Astrocyte (in vitro differentiated cells and primary cell): ENCODE data around the gene RSF1. TPM values are rescaled to one million over a fixed set of nuclear protein-coding genes. Genes with fewer than 3 reads are reported as not detected.

ENCODE experiments used
- DNase-seq: peaks from one replicate; pipeline ENCODE4 v3.0.0-alpha.2; 2010; ENCODE audit warnings: low read depth
- FAIRE-seq: peaks from 2 replicates; lab custom pipeline; 2011; peaks lifted over from hg19 to GRCh38; lab: Jason Lieb, UNC
- H2AFZ ChIP-seq: 2 replicates; pipeline ENCODE4 v1.6.0; 2012; ENCODE audit warnings: low read depth, low read length, inconsistent platforms
- H3K27ac ChIP-seq: 2 replicates; pipeline ENCODE4 v1.5.1; 2011; ENCODE audit warnings: low read depth, low read length, inconsistent platforms
- H3K27me3 ChIP-seq: 2 replicates; pipeline ENCODE4 v1.6.0; 2011; ENCODE audit warnings: low read length, inconsistent platforms; ENCODE audit not compliant: insufficient read depth
- H3K36me3 ChIP-seq: 2 replicates; pipeline ENCODE4 v1.5.1; 2011; ENCODE audit warnings: low read length, inconsistent platforms; ENCODE audit not compliant: insufficient read depth
- H3K4me1 ChIP-seq: 2 replicates; pipeline ENCODE4 v1.5.1; 2011; ENCODE audit warnings: low read length, inconsistent platforms; ENCODE audit not compliant: insufficient read depth
- H3K4me2 ChIP-seq: 2 replicates; pipeline ENCODE4 v1.6.0; 2012; ENCODE audit warnings: low read length, inconsistent platforms
- H3K4me3 ChIP-seq: 2 replicates; pipeline ENCODE4 v1.5.1; 2011; ENCODE audit warnings: low read depth, mild to moderate bottlenecking, low read length, inconsistent platforms; ENCODE audit not compliant: insufficient read depth
- H3K79me2 ChIP-seq: 2 replicates; pipeline ENCODE4 v1.6.0; 2012; ENCODE audit warnings: mild to moderate bottlenecking, low read length, inconsistent platforms; ENCODE audit not compliant: insufficient read depth
- H3K9ac ChIP-seq: 2 replicates; pipeline ENCODE4 v1.6.0; 2012; ENCODE audit warnings: mild to moderate bottlenecking, low read length, inconsistent platforms
- H3K9me3 ChIP-seq: 2 replicates; pipeline ENCODE4 v1.5.1; 2012; ENCODE audit warnings: low read depth, mild to moderate bottlenecking, low read length, inconsistent platforms; ENCODE audit not compliant: insufficient read depth
- H4K20me1 ChIP-seq: 2 replicates; pipeline ENCODE4 v1.6.0; 2012; ENCODE audit warnings: low read length, inconsistent platforms; ENCODE audit not compliant: insufficient read depth
- H3K27ac Mint-ChIP-seq: one replicate; pipeline ENCODE4 v1.8.0; 2021; ENCODE audit warnings: mild to moderate bottlenecking, mixed read lengths; ENCODE audit not compliant: unreplicated experiment
- H3K27me3 Mint-ChIP-seq: one replicate; pipeline ENCODE4 v1.8.0; 2021; ENCODE audit warnings: low read depth, mixed read lengths; ENCODE audit not compliant: unreplicated experiment
- H3K36me3 Mint-ChIP-seq: one replicate; pipeline ENCODE4 v1.8.0; 2021; ENCODE audit warnings: low read depth, mixed read lengths; ENCODE audit not compliant: unreplicated experiment
- H3K4me1 Mint-ChIP-seq: one replicate; pipeline ENCODE4 v1.8.0; 2021; ENCODE audit warnings: low read depth, mixed read lengths; ENCODE audit not compliant: unreplicated experiment
- H3K4me3 Mint-ChIP-seq: one replicate; pipeline ENCODE4 v1.8.0; 2021; ENCODE audit warnings: mild to moderate bottlenecking, moderate library complexity, mixed read lengths; ENCODE audit not compliant: unreplicated experiment
- H3K9me3 Mint-ChIP-seq: one replicate; pipeline ENCODE4 v1.8.0; 2021; ENCODE audit warnings: mild to moderate bottlenecking, mixed read lengths; ENCODE audit not compliant: unreplicated experiment
- CTCF ChIP-seq: IDR thresholded peaks from 2 replicates; pipeline ENCODE4 v1.5.1; 2011; ENCODE audit warnings: low read depth, mild to moderate bottlenecking, inconsistent platforms, low read length, moderate library complexity; ENCODE audit not compliant: insufficient read depth
- EZH2 ChIP-seq: IDR thresholded peaks from 2 replicates; pipeline ENCODE4 v1.6.1; 2012; ENCODE audit warnings: mild to moderate bottlenecking, low read length, inconsistent platforms; ENCODE audit not compliant: insufficient read depth
- total RNA-seq: library from RNA; stranded (reverse); gene quantifications from 2 replicates; pipeline ENCODE4 v1.2.1, GENCODE V29; 2021

The RSF1 gene
- total RNA-seq, 1 donor from 2014 or later, result 84.0 TPM

GRCh38 chr11:77710358-77710757 lies 110.2 kb downstream of the RSF1 start:
- Histone ChIP-seq H3K4me2 (no peak overlapping the region), H3K27me3 (no peaks in the 10 kb centered on the region), H3K27ac (no peak overlapping the region), H2AFZ (no peak overlapping the region), H3K4me1 (peaks cover 14% of the 10 kb centered on the region), H3K9me3 (no peaks in the 10 kb centered on the region), H3K4me3 (no peak overlapping the region), H3K79me2 (no peaks in the 10 kb centered on the region), H3K36me3 (peaks cover 3% of the 10 kb centered on the region), H4K20me1 (peaks cover 9% of the 10 kb centered on the region), H3K9ac (no peak overlapping the region)
- peaks cover 4% of the 10 kb centered on the region for H3K36me3 Mint-ChIP-seq
- FAIRE-seq (peak; percentile 41), DNase-seq (peak; percentile 49)
- no peaks in the 10 kb centered on the region for H3K27me3 Mint-ChIP-seq
- TF ChIP-seq EZH2, result no peak
- no peak for TF ChIP-seq CTCF
- H3K4me3 Mint-ChIP-seq, result no peak overlapping the region
- H3K9me3 Mint-ChIP-seq, result peaks cover 2% of the 10 kb centered on the region
- H3K4me1 Mint-ChIP-seq, result peaks cover 28% of the 10 kb centered on the region
- peak overlapping the region; percentile 55 for H3K27ac Mint-ChIP-seq

GRCh38 chr11:77705876-77706579 lies 114.5 kb downstream of the RSF1 start:
- peak overlapping the region; percentile 54 for H3K4me2 ChIP-seq
- H3K27me3 ChIP-seq, result no peaks in the 10 kb centered on the region
- TF ChIP-seq CTCF (no peak), EZH2 (no peak)
- Mint-ChIP-seq H3K27me3 (no peaks in the 10 kb centered on the region), H3K9me3 (peaks cover 2% of the 10 kb centered on the region), H3K4me3 (peak overlapping the region; percentile 74), H3K4me1 (peaks cover 42% of the 10 kb centered on the region), H3K36me3 (peaks cover 12% of the 10 kb centered on the region), H3K27ac (peak overlapping the region; percentile 91)
- no peak overlapping the region for H2AFZ ChIP-seq
- H3K4me3 ChIP-seq, result no peak overlapping the region
- peaks cover 20% of the 10 kb centered on the region for H3K4me1 ChIP-seq
- H3K79me2 ChIP-seq, result no peaks in the 10 kb centered on the region
- no peaks in the 10 kb centered on the region for H4K20me1 ChIP-seq
- no peak overlapping the region for H3K27ac ChIP-seq
- H3K9ac ChIP-seq, result no peak overlapping the region
- no peaks in the 10 kb centered on the region for H3K9me3 ChIP-seq
- FAIRE-seq (no peak), DNase-seq (no peak)
- H3K36me3 ChIP-seq, result peaks cover 8% of the 10 kb centered on the region
